CD4-positive, alpha-beta T cell treated with Interleukin-17A for 4 hours (primary cell): ENCODE measurements around the gene CCDC24.

Experiments used
- DNase-seq: peaks from one replicate; pipeline ENCODE4 v3.0.0-alpha.2; 2020; ENCODE audit warnings: mixed read lengths

Gene CCDC24

DNA sequence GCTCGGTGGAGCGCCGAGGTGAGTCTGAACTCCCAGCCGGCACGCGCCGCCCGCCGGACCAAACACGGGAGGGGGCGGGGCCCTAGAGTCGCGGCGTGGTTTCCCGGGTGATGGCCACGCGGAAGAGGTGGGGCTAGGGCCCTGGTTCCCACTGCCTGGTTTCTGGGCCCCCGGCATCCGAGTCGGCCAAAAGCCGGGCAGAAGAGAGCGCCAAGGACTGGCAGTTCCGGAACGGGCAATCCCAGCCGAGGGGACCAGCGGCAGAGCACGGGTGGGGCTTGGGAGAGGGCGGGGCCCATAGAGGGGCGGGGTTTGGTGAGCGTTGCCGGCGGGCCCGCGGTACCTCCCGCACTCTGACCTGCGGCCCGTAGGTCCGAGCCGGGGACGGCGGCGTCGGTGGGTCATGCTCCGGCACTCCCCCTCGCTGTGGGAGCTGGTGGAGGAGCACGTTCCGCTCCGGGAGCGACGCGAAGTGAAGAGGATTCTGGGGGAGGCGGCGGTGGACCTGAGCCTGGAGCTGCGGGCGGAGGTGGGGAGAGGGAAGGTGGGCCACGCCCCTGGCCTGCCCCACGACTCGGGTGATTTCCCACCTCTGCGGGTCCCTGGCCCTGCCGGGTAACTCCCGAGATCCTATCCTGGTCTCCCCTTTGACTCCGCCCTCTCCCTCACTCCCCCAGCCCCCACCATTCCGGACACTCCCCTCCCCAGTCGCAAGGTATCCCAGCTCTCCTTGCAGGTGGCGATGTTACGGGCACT is at the start of gene CCDC24:
TSS of gene CCDC24 (plus strand) at position 124 of the 756 bp plus-strand sequence. CDS start at position 404, 280 bp downstream.
- peak; percentile 83 for DNase-seq

- no peak for DNase-seq
Measured at GRCh38 chr1:43942411-43942810, 49.0 kb upstream of the CCDC24 start.

DNA sequence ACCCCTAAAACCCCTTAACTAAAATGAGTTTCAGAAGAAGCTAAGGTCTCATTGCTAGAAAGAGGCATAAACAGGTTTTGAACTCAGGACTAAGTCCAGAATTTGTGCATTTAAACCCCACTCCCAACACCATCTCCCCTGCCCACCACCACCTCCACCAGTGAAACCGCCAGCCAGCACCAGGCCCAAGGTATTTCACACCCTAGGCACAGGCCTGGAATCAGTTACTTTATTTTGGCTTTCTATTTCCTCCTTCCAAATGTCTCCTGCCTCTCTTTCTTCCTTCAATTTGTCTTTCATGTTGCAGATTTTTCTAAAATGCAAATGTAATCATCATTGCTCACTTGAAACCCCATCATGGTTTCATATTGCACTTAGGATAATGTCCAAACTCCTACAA is 46.5 kb upstream of the CCDC24 start:
- no peak for DNase-seq

DNA sequence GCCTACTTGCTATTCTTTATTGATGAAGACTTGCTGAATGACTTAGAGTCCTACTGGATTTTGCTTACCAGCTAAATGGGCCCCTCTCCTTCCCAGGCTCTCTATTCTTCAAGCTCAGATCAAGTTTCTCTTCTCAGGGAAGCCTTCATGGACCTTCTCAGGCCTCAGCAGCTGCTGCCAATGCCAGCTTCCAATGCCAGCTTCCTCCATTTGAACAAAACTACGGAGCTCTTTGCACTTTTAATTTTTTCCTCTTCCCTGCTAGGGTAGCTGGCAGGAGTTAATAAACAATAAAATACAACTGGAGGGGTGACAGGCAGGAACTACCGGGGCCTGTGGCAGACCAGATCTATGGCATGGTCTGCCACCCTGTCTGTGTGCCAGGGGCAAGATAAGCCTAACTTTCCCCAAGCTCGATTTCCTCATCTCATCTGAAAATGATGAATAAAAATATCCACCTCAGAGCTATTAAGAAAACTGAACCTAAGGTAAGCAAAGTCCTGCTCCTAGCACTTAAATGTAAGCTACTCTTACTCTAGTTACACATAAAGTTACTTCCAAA is 45.6 kb upstream of the CCDC24 start:
- DNase-seq = no peak

GRCh38 chr1:43946236-43947060 is 45.0 kb upstream of the CCDC24 start, which contains the start of gene IPO13:
Gene IPO13 (plus strand): TSS chr1:43946950. CDS start chr1:43947601, 651 bp downstream.
- peak; percentile 95 for DNase-seq

GRCh38 chr1:43947061-43947873 is 44.1 kb upstream of the CCDC24 start:
- DNase-seq = no peak

- DNase-seq = no peak
Measured at GRCh38 chr1:43947874-43948437, 43.4 kb upstream of the CCDC24 start.

GRCh38 chr1:43949678-43950077 is 41.7 kb upstream of the CCDC24 start:
- no peak for DNase-seq

DNA sequence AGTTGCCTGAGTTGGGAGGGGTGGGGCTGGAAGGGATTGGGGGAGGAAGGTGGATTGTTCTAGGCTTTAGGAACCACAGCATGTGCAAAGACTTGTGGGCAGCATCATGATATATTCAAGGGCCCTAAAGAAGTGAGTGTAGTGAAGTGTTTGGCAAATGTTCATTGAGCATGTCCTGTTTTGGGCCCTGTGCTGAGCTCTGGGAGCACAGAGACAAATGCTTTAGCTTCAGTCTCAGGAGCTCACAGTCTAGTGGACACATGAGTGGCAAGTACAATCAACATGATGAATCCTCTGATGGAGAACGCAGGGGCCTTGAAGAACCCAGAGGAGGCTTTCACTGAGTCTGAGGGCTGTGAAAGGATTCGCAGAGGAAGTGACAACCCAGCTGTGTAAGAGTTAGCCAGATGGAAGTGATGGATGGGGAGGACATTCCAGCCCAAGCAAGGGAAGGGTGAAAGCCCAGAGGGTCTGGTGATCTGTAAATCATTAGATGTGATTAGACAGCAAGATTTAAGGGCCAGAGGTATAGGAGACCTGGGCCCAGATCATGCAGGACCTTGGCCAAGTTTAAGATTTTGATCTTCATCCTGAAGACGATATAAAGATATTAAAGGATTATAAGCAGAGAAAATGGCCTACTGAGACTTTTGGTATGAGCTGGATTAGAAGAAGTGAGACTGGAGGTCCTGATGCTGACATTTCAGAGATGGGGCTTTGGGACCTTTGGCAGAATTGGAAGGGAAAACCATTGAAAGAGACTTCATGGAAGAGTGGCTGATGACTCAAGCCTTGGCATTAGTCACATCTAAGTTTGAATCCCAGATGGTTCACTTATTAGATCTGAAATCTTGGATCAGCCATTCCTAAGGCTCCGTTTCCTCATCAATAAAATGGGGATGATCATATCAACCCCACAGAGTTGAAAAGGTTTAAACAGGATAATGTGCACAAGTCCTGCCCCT is 40.1 kb upstream of the CCDC24 start:
- DNase-seq = no peak

DNA sequence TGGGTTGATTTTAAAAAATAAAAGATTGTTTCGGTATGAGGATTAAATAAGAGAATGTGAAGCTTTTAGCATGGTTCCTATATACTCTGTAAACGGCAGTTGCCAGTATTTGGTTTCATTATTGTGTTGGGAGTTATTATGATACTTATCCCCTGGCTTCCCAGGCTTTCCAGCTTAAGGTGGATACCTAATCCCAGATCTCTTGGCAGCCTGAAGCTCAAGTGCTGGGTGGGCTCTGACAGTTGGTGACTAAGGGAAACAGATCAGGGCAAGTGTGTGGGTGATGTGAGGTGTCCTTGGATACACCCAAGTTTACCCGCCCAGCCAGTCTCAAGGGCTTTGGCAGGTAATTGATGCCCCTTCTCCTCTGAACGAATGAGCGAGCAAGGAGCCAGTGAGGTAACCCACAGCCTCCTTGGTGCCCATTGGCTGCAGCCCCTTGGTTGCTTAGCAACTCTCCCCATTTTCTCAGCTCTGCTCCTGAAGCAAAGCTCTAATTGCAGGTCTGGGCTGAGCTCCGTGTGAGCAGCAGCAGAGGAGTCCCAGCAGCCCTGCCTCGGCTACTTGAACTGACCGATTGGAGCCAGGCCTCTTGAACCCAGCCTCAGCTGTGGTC is 38.6 kb upstream of the CCDC24 start:
- DNase-seq = no peak

GRCh38 chr1:43953361-43953760 is 38.0 kb upstream of the CCDC24 start:
- no peak for DNase-seq

GRCh38 chr1:43954036-43954435 is 37.4 kb upstream of the CCDC24 start:
- DNase-seq = no peak

- no peak for DNase-seq
Measured at GRCh38 chr1:43956234-43956633, 35.2 kb upstream of the CCDC24 start.

- DNase-seq = no peak
Measured at GRCh38 chr1:43957407-43958040, 33.9 kb upstream of the CCDC24 start.

- DNase-seq = no peak
Measured at GRCh38 chr1:43958351-43959255, 32.8 kb upstream of the CCDC24 start.

GRCh38 chr1:43960798-43961197 is 30.6 kb upstream of the CCDC24 start:
- no peak for DNase-seq

DNA sequence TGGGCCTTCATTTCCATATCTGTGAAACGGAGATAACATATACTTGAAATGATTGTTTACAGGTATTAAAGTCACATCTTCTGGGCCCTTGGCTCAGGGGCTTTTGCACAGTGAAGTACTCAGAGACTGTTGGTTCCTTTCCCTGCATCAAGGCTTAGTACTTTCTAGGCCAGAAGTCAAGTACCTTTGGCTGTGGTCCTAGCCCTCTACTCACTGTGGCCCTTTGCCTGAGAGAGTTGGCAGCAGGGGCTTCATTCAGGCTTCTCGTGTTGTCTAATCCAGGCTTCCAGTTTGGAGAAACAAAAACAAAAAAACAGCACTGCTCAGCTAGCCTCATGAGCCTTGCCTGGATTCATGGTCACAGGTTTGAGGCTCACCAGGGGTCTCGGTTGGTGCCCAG is 29.7 kb upstream of the CCDC24 start:
- DNase-seq = no peak

DNA sequence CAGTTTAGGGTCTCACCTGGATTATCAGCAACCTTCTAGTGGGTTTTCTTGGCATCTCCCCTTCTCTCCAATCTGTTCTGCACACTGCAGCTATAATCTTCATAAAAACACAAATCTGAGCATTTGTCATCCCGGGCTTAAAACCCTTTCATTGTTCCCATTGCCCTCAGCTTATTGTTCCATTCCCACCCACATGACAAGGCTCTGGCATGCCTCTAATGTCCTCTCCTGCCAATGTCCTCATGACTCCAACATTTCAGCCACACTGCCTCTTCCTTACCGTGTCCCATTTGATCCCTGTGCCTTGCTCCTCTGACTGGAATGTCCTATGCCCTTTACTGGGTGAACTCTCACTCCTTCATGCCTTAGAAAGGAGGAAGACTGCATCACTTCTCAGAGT is 29.1 kb upstream of the CCDC24 start:
- no peak for DNase-seq

GRCh38 chr1:43963006-43963405 is 28.4 kb upstream of the CCDC24 start:
- no peak for DNase-seq
